Measurements from ENCODE around the gene IP6K3.

IP6K3 gene

DNA sequence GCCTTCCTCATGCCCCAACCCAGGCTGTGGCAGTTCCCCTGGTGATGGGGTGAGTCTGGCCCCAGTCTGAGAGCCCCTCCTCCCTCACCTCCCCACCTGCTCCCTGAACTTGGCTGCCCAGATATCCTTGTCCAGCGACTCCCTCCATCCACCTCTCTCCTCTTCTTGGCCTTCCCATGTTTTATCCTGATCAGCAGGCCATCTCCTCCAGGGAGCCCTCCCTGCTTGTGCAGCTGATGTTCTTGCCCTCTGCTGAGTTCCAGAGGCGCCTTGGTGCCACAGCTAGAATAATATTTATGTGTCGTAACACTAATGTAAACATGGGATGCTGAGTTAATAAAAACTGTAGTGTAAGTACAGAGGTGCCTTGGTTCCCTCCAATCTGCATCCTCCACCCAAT, 10.4 kb upstream of the IP6K3 start:
- TF ChIP-seq, protein P1, sequence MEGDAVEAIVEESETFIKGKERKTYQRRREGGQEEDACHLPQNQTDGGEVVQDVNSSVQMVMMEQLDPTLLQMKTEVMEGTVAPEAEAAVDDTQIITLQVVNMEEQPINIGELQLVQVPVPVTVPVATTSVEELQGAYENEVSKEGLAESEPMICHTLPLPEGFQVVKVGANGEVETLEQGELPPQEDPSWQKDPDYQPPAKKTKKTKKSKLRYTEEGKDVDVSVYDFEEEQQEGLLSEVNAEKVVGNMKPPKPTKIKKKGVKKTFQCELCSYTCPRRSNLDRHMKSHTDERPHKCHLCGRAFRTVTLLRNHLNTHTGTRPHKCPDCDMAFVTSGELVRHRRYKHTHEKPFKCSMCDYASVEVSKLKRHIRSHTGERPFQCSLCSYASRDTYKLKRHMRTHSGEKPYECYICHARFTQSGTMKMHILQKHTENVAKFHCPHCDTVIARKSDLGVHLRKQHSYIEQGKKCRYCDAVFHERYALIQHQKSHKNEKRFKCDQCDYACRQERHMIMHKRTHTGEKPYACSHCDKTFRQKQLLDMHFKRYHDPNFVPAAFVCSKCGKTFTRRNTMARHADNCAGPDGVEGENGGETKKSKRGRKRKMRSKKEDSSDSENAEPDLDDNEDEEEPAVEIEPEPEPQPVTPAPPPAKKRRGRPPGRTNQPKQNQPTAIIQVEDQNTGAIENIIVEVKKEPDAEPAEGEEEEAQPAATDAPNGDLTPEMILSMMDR (conservative IDR thresholded peaks at IDR 0.05), result no peak
- no peak for TF ChIP-seq ZFX (IDR thresholded peaks at IDR 0.05)
- no peak overlapping the region for H3K27ac ChIP-seq

DNA sequence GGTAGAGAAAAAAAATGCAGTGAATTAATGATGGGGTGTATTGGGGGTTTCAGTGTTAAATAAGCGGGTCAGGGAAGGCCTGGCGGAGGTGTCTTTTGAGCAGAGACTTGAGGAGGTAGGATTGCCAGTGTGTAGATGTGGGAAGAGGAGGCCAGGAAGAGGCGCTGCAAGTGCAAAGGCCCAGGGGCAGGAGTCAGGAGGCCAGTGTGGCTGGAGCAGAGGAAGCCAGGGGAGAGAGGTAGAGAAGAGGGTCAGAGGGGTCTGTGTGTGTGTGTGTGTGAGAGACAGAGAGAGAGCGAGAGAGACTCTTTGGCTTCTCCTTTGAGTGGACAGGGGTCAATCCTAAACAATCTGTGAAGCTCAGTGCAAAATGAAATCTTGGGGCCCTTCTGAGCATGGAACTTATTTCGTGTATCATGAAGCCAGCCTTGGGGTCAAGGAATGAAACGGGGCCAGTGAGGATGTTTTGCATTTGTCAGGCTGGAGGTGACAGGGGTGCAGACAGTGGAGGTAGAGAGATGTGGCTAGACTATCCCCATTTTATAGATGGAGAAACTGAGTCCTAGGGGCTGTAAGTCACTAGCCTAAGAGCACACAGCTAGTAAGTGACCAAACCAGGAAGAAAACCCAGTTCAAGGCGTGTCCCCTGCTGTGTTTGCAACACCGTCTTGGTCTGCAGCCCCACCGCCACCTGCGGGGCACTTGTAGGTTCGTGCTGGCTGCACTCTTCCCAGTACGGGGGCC, 9.7 kb upstream of the IP6K3 start:
- TF ChIP-seq ZFX (IDR thresholded peaks at IDR 0.05), result no peak
- TF ChIP-seq, protein P1 (conservative IDR thresholded peaks at IDR 0.05), result no peak
- H3K27ac ChIP-seq, result no peak overlapping the region

DNA sequence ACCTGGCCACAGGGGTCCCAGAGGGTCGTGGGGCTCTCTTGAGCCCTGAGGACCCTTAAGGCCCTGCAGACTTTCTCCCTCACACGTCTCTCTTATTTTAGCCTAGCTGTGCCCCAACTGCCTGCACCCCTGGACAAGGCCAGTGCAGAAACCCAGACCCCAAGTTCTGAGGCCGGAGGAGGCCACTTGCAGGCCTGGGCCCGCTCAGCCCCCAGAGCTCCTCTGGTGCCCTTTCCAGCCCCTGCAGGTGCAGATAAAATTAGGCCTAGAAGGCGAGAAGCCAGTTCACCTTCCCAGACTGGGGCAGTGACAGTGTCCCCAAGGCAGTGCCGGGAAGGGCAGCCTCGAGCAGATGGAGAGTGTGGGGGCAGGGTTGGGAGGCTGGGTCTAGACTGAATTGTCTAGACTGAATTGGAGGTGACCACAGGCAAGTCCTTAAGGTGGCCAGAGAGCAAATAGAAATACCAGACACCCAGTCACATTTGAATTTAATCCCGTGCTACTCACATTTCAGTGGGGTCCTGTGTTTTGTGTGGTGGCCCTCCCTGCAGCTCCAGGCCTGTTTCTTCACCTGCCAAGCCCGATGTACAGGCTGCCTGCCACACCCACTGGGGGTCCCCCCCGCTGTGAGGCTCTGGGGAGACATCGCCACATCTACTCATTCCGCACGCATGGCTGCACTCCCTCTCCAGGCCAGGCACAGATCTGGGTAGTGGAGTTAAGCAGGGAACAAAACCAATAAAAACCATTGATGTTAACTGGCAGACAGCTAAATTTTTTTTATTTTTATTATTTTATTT, 8.6 kb upstream of the IP6K3 start:
- TF ChIP-seq, protein P1 (conservative IDR thresholded peaks at IDR 0.05), result no peak
- TF ChIP-seq ZFX (IDR thresholded peaks at IDR 0.05), result no peak
- no peak overlapping the region for H3K27ac ChIP-seq

DNA sequence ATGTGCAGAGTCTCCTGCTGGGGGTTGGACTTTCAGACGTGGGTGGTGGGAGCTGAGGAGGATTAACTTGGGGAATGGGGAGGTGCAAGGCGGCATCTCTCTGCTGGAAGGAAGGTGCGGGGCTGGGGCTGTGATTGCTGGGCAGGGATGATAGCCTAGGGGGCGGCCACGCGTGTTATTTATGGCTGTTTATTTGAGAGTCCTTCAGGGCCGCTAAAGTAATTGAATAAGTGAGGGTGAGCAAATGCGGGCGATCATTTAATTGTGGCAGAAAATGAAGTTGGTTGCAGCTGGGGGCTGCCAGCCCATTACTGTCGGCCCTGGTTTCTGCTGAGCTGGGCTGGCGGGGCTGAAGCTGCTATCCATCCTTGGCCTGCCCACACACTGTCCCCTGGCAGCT, 7.5 kb upstream of the IP6K3 start:
- no peak overlapping the region for H3K27ac ChIP-seq
- TF ChIP-seq ZFX (IDR thresholded peaks at IDR 0.05), result no peak
- TF ChIP-seq, protein P1 (conservative IDR thresholded peaks at IDR 0.05), result no peak

DNA sequence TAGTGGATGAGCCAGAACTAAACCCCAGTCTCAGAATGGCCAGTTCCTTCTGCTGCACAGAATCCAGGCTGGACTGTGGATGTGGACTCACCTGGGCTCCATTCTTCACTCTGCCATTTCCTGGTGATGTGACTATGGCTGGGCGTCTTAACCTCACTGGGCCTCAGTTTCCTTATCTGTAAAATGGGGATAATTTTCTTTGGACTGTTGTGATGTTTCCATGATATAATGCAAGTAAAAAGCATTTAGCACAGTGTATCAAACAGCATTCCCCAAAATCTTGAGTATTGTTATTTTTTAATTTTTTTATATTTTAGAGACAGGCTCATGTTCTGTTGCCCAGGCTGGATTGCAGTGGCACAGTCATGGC, 5.9 kb upstream of the IP6K3 start:
- no peak overlapping the region for H3K27ac ChIP-seq
- TF ChIP-seq, protein P1 (conservative IDR thresholded peaks at IDR 0.05), result no peak
- no peak for TF ChIP-seq ZFX (IDR thresholded peaks at IDR 0.05)

DNA sequence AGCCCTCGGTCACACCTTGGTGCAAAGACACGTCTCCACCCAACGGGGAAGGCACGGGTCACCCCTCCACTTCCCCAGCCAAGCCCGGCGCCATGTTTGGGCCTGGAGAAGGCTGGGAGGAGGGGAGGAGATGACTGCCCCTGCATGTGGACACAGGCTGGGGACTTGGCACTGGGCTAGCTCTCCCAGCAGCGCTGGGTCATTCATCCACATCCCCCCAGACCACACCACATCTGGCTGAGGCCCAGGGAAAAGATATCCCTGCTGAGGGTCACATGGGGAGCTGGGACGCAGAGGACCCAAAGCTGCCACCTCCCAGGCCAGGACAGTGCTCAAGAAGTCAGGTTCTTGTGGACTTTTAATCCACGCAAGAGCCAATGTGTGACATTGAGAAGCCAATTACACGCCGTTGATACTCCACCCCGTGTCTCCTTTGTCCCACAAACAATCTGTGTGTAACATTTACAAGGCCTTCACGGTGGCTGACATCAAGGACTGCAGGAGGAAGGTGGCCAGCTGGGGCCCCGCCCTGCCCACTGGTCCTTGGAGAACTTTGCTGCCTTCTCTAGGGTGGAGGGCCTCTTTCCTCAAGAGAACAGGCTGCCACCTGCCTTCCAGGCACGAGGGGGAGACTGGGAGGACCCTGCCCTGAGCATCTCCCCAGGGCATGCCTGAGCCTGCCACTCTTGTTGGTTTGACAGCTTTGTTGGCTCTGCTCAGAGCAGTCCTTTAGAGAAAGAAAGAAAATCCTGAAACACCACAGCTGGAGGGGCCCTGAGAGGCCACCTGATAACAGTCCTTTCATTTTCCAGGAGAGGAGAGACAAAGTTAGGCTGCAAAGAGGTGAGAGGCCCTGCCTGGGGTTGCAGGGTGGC, 5.3 kb upstream of the IP6K3 start:
- H3K27ac ChIP-seq, result 0 out of 2 replicates have a peak overlapping the region, but pooled peaks have one; percentile 4
- no peak for TF ChIP-seq ZFX (IDR thresholded peaks at IDR 0.05)
- TF ChIP-seq, protein P1 (conservative IDR thresholded peaks at IDR 0.05), result no peak

Data from C4-2B (cell line).